D721Med (cell line): Measurements from ENCODE around the gene ANTKMT.

ENCODE experiments used
- DNase-seq: peaks from one replicate; pipeline ENCODE4 v3.0.0; 2011; ENCODE audit warnings: low spot score; ENCODE audit not compliant: insufficient read length
- FAIRE-seq: peaks from 2 replicates; lab custom pipeline; 2011; peaks lifted over from hg19 to GRCh38; lab: Jason Lieb, UNC
- TF ChIP-seq, protein P1 (sequence below): IDR thresholded peaks from 2 replicates; pipeline ENCODE4 v1.5.1; 2012; ENCODE audit warnings: mild to moderate bottlenecking, control low read depth; ENCODE audit not compliant: insufficient read depth; ENCODE audit errors: missing control alignments

Gene ANTKMT

DNA sequence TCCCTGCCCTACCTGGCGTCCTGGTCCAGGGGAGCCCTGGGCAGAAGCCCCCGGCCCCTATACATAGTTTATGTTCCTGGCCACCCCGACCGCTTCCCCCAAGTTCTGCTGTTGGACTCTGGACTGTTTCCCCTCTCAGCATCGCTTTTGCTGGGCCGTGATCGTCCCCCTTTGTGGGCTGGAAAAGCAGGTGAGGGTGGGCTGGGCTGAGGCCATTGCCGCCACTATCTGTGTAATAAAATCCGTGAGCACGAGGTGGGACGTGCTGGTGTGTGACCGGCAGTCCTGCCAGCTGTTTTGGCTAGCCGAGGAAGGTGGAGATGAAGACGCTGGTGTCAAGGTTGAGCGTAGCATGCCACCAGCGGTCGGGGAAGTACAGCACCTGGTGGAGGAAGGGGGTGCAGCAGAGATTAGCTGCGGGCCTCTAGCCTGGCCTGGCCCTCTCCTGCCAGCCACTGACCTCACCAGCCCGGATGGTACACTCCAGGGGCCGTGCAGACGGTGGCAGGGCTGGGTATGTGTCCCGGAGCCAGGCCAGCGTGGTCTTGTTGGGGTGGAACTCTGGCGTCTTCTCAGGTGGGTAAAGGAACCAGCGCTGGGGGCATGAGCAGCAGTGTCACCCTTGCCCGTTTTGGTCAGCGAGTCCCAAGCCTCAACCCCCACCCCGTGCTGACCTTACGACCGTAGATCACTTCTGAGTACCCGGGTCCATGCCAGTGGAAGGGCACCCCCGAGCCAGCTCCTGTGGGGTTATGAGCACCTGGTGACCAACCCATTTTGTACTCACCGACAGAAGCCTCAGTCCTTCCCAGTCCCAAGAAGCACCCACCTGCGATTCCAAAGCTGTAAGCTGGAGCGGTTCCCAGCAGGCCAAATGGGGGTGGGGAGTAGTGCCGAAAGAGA, 38.2 kb upstream of the ANTKMT start:
- TF ChIP-seq, protein P1, sequence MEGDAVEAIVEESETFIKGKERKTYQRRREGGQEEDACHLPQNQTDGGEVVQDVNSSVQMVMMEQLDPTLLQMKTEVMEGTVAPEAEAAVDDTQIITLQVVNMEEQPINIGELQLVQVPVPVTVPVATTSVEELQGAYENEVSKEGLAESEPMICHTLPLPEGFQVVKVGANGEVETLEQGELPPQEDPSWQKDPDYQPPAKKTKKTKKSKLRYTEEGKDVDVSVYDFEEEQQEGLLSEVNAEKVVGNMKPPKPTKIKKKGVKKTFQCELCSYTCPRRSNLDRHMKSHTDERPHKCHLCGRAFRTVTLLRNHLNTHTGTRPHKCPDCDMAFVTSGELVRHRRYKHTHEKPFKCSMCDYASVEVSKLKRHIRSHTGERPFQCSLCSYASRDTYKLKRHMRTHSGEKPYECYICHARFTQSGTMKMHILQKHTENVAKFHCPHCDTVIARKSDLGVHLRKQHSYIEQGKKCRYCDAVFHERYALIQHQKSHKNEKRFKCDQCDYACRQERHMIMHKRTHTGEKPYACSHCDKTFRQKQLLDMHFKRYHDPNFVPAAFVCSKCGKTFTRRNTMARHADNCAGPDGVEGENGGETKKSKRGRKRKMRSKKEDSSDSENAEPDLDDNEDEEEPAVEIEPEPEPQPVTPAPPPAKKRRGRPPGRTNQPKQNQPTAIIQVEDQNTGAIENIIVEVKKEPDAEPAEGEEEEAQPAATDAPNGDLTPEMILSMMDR = no peak
- DNase-seq (no peak), FAIRE-seq (no peak)

- DNase-seq = no peak
- no peak for FAIRE-seq
- TF ChIP-seq, protein P1 = no peak
Measured at GRCh38 chr16:683396-684070, 37.4 kb upstream of the ANTKMT start.

DNA sequence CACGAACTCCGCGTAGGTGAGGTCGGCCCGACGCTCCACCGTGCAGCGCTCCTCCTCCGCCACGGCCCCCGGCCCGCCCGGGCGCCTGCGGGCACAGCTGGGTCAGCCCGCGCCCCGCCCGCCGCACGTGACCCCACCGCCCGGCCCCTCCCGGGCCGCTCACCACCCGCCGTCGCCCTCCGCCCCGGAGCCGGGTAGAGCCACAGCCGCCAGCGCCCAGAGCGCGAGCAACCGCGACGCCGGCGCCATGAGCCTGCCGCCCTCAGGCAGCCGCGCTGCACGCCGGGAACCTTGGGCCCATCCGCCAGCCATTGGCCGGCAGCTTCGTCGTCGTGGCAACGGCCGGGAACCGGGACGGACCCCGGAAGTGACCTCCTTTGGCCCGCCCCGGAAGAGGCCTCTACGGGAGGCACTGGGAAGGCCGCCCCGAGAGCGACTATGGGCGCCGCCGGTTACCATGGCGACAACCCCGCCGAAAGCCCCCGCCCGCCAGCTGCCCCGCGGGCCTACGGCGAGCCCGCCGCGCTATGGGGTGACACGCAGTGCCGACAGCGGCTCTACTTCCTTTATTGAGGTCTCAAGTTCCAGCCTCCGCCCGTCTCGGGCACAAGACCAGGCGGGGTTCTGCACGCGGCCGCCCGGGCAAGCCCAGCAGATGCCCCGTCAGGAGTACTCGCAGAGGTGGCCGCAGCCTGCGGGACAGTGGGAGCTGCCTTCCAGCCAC, 36.7 kb upstream of the ANTKMT start, which contains the start of gene JMJD8:
TSS of gene JMJD8 (minus strand) at position 264 of the 724 bp plus-strand sequence. CDS start at position 249, 15 bp downstream.
- FAIRE-seq (no peak), DNase-seq (peak; percentile 99)
- TF ChIP-seq, protein P1 = no peak

DNA sequence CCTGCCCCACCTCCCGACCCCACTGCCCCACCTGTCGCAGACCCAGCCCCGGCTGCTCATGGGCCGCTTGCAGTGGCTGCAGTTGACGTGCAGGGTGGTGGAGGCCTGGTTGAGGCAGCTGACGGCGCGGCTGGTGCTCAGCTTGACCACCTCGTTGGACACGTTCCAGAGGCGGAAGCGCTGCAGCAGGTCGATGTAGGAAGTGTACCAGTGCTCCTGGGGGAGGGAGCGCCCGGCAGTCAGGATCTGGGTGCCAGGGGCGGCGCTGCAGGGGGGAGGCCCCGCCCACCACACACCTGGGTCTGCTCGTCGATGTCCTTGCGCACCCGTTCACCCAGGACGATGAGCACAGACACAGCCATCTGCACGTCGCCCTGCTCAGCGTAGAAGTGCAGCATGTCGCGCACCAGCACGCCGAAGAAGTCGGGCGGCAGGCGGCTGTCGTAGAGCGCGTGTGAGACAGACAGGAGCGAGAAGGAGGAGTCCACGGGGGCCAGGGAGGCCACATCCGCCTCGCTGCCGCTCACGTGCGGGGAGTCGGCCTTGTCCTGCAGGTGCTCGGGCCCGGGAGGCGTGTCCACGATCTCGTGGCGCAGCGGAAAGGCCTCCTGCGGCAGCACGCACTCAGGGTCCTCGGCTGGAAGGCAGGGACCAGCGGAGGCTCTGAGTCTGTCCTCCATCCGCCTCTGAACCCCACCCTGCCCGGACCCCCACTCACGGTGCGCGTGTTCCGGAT, 35.8 kb upstream of the ANTKMT start:
- DNase-seq (no peak), FAIRE-seq (no peak)
- TF ChIP-seq, protein P1 = no peak

DNA sequence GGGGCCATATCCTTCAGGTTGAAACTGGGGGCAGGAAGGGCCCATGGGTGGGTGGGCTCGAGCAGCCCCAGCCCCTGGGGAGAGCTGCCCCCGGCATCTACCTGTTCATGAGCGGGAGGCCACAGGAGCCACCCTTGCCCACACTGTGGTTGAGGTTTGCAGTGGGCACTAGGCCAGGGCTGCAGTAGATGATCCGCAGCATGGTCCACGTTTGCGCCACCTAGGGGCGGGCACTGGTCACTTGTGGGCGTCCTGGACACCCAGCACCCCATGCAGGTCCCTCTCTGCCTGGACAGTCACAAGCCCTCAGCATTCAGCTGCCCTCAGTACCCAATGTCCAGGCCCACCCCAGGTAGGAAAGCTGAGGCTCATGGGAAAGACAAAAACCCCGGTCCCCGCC, 35.0 kb upstream of the ANTKMT start:
- TF ChIP-seq, protein P1 = peak; percentile 43
- DNase-seq = no peak

DNA sequence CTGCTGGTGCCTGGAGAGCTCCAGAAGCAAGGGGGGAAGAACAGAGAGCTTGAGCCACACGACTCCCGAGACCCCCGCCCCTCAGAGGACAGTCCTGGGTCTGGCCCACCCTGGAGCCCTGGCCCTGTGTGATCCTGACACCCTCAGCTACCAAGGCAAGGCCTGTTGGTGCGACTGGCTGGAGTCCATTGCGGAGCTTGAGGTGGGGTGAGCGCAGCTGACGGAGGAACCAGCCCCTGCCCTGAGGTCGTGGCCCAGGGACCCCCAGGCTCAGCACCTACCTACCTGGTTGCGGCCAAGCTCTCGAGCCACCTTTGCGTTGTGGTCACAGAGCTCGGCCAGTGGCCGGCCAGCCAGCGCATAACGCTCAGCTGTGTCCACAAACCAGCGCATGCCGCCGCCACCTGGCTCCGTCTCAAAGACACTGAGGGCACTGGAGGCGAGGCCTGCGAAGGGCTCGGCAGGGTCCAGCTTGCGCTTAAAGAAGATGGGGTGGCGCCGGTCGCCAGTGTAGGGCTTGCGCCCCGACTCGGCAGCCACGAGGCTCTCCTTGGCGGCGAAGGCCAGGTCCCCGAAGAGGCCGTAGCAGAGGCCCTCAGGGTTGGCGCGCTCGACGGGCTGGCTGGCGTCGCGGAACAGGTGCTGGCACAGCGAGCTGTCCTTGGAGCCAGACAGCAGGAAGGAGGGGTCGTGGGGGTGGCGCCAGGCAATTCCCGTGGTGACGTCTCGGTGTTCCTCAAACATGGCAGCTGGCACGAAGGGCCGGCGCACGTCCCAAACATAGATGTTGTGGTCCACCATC, 34.3 kb upstream of the ANTKMT start:
- TF ChIP-seq, protein P1 = no peak
- FAIRE-seq (no peak), DNase-seq (no peak)

More for the DNA sequence above, 35.0 kb upstream of the ANTKMT start:
- no peak for FAIRE-seq
